D721Med (cell line): Measurements from ENCODE around the gene OR5L2.

ENCODE experiments used
- DNase-seq: peaks from one replicate; pipeline ENCODE4 v3.0.0; 2011; ENCODE audit warnings: low spot score; ENCODE audit not compliant: insufficient read length
- FAIRE-seq: peaks from 2 replicates; lab custom pipeline; 2011; peaks lifted over from hg19 to GRCh38; lab: Jason Lieb, UNC
- TF ChIP-seq, protein P1 (sequence below): IDR thresholded peaks from 2 replicates; pipeline ENCODE4 v1.5.1; 2012; ENCODE audit warnings: mild to moderate bottlenecking, control low read depth; ENCODE audit not compliant: insufficient read depth; ENCODE audit errors: missing control alignments

The OR5L2 gene

GRCh38 chr11:55826919-55827318 is at the start of gene OR5L2:
Gene OR5L2 (plus strand): TSS chr11:55827219. CDS start chr11:55827219, 0 bp downstream.
- TF ChIP-seq, protein P1, sequence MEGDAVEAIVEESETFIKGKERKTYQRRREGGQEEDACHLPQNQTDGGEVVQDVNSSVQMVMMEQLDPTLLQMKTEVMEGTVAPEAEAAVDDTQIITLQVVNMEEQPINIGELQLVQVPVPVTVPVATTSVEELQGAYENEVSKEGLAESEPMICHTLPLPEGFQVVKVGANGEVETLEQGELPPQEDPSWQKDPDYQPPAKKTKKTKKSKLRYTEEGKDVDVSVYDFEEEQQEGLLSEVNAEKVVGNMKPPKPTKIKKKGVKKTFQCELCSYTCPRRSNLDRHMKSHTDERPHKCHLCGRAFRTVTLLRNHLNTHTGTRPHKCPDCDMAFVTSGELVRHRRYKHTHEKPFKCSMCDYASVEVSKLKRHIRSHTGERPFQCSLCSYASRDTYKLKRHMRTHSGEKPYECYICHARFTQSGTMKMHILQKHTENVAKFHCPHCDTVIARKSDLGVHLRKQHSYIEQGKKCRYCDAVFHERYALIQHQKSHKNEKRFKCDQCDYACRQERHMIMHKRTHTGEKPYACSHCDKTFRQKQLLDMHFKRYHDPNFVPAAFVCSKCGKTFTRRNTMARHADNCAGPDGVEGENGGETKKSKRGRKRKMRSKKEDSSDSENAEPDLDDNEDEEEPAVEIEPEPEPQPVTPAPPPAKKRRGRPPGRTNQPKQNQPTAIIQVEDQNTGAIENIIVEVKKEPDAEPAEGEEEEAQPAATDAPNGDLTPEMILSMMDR = no peak
- FAIRE-seq (no peak), DNase-seq (no peak)

GRCh38 chr11:55791606-55792005 is 35.4 kb upstream of the OR5L2 start:
- DNase-seq (no peak), FAIRE-seq (no peak)
- TF ChIP-seq, protein P1 = no peak

- no peak for DNase-seq
- TF ChIP-seq, protein P1 = no peak
- no peak for FAIRE-seq
Measured at GRCh38 chr11:55793321-55793720, 33.7 kb upstream of the OR5L2 start.

GRCh38 chr11:55795256-55795655 is 31.8 kb upstream of the OR5L2 start, which contains the start of gene OR5D14:
Gene OR5D14 (plus strand): TSS chr11:55795556. CDS start chr11:55795556, 0 bp downstream.
- DNase-seq (no peak), FAIRE-seq (no peak)
- TF ChIP-seq, protein P1 = no peak

GRCh38 chr11:55806248-55806647 is 20.8 kb upstream of the OR5L2 start:
- FAIRE-seq = no peak
- TF ChIP-seq, protein P1 = no peak

DNA sequence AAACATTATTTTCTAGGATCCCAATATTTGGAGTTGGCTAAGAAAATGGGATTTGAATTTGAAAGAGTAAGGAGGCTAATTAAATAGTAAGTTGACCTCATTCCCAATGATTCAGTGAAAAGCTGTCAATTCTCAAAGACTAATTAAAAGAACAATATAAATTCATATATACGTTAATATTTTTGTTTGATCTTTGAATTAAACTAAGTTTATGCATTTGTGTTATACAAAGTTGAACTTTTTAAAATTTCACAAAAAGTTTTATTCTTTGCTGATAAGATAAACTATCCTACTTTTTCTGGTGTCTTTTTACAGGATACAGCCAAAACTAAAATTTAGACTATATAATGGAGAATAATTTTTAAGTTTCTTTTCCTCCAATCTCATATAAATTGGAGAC is 16.0 kb upstream of the OR5L2 start, which contains the start of gene OR5L1:
OR5L1 (plus strand) TSS at position 301 of the 400 bp plus-strand sequence. CDS start 100 bp downstream, outside the sequence.
- FAIRE-seq (no peak), DNase-seq (no peak)
- TF ChIP-seq, protein P1 = no peak

More at GRCh38 chr11:55806248-55806647, 20.8 kb upstream of the OR5L2 start:
- DNase-seq = no peak

DNA sequence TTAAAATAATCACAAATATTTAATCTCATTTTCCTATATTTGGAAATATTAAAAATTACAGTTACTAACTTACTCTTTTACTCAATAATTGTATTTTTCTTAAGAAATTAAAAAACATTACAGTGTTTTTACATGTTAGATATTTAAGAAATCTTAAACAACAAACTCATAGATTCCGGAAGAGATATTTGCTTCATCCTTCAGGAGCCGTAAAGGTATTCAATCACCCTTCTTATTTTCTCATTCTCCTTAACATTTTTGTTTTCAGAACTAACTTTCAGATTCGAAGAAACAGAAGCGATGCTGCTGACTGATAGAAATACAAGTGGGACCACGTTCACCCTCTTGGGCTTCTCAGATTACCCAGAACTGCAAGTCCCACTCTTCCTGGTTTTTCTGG is 7.7 kb upstream of the OR5L2 start, which contains the start of gene OR5D18:
OR5D18 (plus strand) TSS at position 301 of the 400 bp plus-strand sequence; CDS start at position 301, 0 bp downstream.
- FAIRE-seq (no peak), DNase-seq (no peak)
- TF ChIP-seq, protein P1 = no peak
